NCI-H1436 treated with DMSO at 0.1 percent for 48 hours (cell line): ENCODE data around the gene AKR1B1.
"Not testable (repeated sequence)": the region's sequence is repeated elsewhere in the genome, so short reads cannot be mapped to it uniquely, and the experiment has no call there.

Experiments used
- DNase-seq: peaks from one replicate; lab custom pipeline; 2025; lab: John Stamatoyannopoulos, UW

AKR1B1 gene

GRCh38 chr7:134458806-134459698 is at the start of gene AKR1B1:
Gene AKR1B1, minus strand, starts transcription at chr7:134459100. Its CDS starts 38 bp downstream, at chr7:134459062.
- peak; percentile 50 for DNase-seq

GRCh38 chr7:134505856-134506255 is 47.0 kb upstream of the AKR1B1 start:
- no peak for DNase-seq

DNA sequence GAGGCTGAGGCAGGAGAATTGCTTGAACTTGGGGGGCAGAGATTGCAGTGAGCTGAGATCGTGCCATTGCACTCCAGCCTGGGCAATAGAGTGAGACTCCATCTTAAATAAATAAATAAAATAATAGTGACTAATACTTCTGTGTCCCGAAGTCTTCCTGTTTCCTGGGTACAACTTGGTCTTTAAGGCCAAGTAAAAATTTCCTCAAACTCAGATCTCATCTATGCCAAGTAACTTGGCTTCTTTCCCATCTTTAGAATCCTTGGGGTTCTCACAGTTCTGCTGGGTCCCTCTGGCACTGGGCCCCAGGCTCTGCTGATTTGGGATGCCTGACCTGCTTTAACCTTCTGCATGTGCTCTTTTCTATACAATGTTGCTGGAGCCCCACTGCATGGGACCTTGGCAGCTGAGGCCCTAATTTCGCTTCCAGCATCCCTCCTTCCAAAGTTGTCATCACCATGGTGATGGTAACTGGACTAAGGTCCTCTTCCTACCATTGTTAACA is 45.8 kb upstream of the AKR1B1 start:
- DNase-seq, result no peak

GRCh38 chr7:134502463-134503371 is 43.8 kb upstream of the AKR1B1 start:
- no peak for DNase-seq

- no peak for DNase-seq
Measured at GRCh38 chr7:134500982-134501381, 42.1 kb upstream of the AKR1B1 start.

GRCh38 chr7:134500406-134500805 is 41.5 kb upstream of the AKR1B1 start:
- DNase-seq, result no peak

DNA sequence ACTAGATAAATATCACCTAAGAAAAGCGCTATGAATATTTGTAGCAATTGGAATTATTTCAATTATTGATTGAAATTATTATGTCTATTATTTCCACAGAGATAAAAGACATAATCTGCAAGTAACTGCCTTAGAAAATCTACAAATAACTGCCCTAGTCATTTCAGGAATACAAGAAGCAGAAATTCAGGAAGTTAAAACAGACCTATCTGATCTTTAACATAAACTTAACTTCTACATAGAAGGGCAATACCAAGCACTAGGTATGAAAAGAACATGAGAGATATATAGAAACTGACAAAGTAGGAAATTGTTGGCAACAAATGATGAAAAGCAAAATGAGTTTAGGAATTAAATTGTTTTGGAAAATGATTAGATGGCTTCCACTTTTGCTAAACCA is 36.6 kb upstream of the AKR1B1 start:
- no peak for DNase-seq

- no peak for DNase-seq
Measured at GRCh38 chr7:134493091-134493490, 34.2 kb upstream of the AKR1B1 start.

- DNase-seq, result not testable (repeated sequence)
Measured at GRCh38 chr7:134487721-134488120, 28.8 kb upstream of the AKR1B1 start.

DNA sequence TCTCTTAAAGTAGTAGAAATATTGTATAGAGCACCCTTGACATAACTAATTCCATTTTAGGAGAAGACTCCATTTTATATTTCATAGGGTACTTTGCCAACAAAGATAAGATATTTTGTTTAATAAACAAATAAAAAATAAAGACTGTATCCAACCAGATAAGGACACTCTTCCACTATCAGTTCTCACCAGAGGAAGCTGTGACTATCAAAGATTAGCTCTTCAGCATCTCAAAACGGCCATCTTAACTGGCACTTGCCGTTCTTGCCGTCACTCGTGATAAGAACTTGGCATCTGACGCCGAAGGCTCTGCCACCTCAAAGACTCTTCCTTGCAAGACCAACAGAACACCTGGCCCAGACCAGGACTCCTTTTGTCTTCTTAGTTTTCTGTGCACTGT is 26.3 kb upstream of the AKR1B1 start:
- DNase-seq, result no peak

DNA sequence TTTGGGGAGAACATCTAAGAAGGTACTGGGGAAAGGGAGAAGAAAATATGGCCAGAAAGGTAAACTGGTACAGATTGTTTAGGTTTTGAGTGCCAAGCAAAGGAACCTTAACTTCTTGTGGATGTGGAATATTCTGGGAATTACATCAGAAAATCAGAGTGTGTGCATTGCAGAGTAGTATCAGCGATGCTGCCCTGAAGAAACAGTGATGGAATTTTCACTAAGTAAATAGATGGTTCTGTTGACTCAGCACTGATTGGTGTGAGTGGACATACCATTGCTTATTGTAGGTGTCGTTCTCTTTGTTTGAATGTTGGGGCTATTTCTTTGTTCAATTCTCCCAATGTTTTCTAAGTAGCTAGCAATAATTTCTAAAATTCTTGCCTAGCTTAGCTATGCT is 24.4 kb upstream of the AKR1B1 start:
- no peak for DNase-seq

DNA sequence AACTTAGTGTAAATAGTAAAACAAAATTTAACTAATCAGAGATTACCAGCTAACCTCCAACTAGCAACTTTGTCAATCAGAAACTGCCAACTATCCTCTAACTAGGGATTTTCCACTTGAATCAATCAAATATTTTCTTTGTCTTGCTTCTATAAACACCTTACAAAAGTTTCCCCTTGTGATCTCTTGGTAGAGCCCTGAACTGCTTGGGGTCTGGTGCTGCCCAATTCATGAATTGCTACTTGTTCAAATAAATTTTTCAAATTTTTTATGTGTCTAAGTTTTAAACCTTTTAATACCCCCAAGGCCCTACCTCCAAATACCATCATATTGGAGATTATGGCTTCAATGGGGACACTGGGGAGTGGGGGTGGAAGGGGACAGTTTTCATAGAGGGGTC is 24.0 kb upstream of the AKR1B1 start:
- DNase-seq, result no peak

- no peak for DNase-seq
Measured at GRCh38 chr7:134481167-134481566, 22.3 kb upstream of the AKR1B1 start.

GRCh38 chr7:134480730-134481129 is 21.8 kb upstream of the AKR1B1 start:
- no peak for DNase-seq

- no peak for DNase-seq
Measured at GRCh38 chr7:134480202-134480601, 21.3 kb upstream of the AKR1B1 start.

DNA sequence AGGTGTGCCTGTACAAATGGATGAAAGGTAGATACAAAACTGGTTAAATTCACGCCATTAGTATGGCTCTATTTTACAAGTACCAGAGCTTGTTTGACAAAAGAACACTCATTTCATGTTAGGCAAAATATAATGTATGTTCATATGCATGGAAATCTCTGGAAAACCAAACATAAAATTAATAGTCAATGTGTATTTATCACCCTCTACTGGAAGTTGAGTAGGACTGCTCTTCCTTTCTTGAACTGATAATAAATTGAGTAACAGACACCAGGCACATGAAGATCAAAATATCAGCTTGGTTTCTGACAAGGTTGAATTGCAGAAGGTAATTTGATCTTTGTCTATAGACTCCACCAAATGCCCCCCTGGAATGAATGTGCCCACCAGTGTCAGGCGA is 19.8 kb upstream of the AKR1B1 start:
- DNase-seq, result no peak

- no peak for DNase-seq
Measured at GRCh38 chr7:134477954-134478353, 19.1 kb upstream of the AKR1B1 start.

GRCh38 chr7:134476044-134476443 is 17.1 kb upstream of the AKR1B1 start:
- DNase-seq, result no peak

- DNase-seq, result no peak
Measured at GRCh38 chr7:134474828-134475227, 15.9 kb upstream of the AKR1B1 start.

GRCh38 chr7:134473861-134474291 is 15.0 kb upstream of the AKR1B1 start:
- DNase-seq, result no peak

DNA sequence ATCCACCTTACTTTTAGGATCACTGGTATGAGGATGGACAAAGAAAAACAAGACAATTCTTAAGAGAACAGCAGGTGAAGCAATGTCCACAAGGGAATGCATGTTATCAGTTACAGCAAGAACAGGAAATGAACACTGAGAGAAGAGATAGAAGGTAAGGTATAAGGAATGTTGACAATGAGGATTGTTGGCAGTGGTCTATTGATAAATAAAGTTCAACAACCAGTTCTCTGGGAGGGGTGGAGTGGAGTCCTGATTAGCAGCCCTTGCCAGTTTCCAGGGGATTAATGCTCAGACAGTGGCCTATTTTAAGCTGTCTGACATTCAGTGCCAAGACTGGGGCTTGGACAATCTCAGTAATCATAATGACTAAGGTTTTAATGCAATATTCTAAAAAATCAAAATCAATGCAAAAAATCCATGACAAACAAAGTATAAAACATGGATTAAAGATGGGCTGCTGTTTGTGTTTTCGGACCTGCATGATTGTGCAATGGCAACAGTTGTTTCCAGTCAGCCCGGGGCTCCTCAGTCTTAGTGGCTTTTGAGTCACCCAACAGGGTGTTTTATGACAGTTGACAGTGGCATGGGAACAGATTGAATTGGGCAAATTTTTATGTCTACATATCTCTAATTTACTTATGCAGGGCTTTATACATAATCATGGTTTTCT is 13.8 kb upstream of the AKR1B1 start:
- no peak for DNase-seq

DNA sequence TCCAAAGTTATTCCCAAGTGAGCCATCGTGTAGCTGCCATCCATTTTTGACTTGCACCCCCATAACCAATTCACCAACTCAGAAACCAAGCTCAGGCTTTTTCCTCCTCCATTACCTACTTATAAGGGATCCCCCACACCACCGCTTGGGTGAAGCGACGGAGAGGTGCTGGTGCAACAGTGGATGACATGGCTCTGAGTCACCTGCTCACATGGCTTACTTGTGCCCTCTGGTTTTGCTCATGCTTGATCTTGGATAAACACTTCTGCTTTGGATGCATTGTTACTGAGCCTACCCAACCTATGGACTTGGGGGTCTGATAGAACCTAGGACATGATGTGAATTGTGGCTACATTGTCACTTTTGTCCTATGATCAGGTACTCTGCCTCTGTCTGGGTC is 12.0 kb upstream of the AKR1B1 start:
- no peak for DNase-seq
